Activated CD8-positive, alpha-beta memory T cell treated with anti-CD3 and anti-CD28 coated beads, Interleukin-2, amount 50 U/mL, for 48 hours (primary cell): ENCODE results near the gene ATP10A.
"Not testable (repeated sequence)": the region's sequence is repeated elsewhere in the genome, so short reads cannot be mapped to it uniquely, and the experiment has no call there.

Experiments used
- DNase-seq: peaks from one replicate; pipeline ENCODE4 v3.0.0-alpha.2; 2020

ATP10A gene

DNA sequence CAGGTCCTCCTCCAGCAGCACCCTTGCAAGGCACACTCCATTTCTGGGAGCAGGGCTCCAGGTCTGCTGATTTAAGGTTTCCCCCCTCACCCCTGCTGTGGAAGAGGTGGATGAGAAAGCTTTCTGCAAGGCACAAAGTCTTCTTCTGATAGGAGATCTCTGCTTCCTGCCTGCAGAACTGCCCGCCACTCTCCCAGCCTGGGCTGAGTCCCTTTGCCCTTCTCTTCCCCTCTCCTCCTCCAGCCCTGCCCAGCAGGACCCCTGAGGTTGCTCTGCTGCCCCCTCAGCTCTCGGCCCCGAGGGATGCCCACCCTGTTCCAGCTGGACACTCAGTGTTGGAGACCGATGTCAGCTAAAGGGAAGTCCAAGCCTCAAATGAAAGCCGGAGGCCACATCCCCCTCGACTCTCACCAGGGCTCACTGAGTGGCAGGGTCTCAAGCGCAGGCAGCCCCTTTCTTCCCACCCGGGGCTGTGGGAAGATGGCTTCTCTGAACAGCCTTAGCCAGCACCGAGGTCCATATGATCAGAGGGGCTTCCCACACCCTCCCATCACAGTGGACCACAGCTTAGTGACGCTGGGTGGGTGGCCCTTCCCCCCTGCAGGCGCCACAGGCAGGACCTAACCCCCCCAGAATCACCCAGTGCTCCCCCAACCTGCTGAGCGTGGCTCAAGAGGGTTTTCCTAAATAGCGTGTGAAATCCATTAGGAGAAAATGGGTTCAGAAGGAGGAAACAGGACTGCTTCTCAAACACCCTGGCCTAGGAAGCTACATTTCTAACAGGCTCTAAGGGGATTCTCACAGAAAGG, 4.0 kb downstream of the ATP10A start:
- no peak for DNase-seq

- not testable (repeated sequence) for DNase-seq
Measured at GRCh38 chr15:25856059-25856458, 7.1 kb downstream of the ATP10A start.

GRCh38 chr15:25852661-25853524, 10.2 kb downstream of the ATP10A start:
- DNase-seq = no peak

GRCh38 chr15:25852027-25852426, 11.1 kb downstream of the ATP10A start:
- no peak for DNase-seq

- DNase-seq = peak; percentile 84
Measured at GRCh38 chr15:25850154-25851111, 12.7 kb downstream of the ATP10A start.

DNA sequence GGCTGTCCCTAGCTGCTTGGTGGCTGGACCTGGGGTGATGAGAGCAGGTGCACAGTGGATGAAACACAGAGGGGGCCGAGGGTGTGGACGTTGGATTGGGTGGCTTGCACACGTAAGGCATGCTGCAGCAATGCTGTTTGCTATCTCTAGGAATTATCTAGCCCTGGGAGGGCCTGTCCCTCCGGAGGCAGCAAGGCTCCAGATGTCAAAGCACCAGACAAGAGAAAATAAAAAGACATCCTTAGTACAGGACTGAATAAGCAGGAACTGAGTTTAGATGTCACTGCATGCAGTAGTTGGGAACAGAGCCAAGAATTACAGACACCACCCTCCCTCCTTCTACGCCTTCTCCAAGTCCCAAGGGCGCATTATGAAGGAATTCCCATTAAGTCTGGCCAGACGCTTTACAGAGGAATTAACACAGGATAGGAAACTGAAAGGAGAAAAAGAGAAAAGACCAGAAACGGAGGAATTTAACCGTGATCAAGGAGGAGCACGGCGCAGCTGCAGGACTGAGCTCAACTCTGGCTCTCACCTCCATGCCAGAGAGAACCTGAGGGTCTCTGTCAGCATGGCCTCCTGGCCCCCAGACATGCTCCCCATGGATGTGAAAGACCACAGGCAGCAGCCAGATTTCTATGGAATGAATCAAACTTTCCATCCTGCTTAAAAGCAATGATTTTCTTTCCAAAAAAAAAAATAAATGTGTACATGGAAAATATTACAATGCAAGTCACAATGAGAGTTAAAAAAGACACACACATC, 13.8 kb downstream of the ATP10A start:
- no peak for DNase-seq

DNA sequence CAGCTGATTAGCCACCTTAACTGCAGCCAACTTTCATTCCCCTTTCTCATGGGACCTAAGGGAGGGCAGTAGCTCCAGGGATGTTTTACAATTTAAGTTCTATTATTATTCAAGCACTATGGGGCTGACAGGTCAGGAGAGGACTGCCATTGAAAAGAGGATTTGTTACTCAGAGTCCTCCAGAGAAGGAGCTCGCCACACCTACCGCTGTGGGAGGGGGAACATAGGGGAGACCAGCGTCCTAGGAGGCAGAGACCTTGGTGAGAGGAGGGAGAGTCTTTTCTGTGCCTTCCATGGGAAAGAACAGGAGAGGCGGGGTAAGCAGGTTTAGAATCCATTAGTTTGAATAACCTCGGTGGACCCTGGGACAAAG, 14.4 kb downstream of the ATP10A start:
- DNase-seq = no peak

GRCh38 chr15:25848325-25848724, 14.8 kb downstream of the ATP10A start:
- no peak for DNase-seq

DNA sequence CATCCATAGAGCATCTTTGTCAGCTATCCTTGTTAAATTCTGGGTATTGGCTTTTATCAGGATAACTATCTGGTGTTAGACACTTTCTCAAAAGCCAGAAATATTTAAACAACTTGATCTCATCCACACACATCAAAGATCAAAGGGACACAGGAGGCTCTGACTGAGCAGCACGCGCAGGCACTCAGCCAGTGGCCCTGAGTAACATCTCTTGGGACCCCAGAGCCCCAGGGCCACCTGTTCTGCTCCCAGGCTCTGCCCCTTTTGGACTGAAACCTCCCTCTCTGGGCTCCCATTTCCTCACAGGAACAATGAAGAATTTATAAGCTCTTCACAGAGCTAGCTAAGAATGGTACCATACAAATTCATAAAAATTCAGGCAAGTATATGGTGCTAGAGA, 16.1 kb downstream of the ATP10A start:
- no peak for DNase-seq

- peak; percentile 74 for DNase-seq
Measured at GRCh38 chr15:25846377-25846776, 16.8 kb downstream of the ATP10A start.

- DNase-seq = no peak
Measured at GRCh38 chr15:25844981-25845680, 18.0 kb downstream of the ATP10A start.

GRCh38 chr15:25844542-25844941, 18.6 kb downstream of the ATP10A start:
- DNase-seq = no peak

- no peak for DNase-seq
Measured at GRCh38 chr15:25844076-25844475, 19.1 kb downstream of the ATP10A start.

DNA sequence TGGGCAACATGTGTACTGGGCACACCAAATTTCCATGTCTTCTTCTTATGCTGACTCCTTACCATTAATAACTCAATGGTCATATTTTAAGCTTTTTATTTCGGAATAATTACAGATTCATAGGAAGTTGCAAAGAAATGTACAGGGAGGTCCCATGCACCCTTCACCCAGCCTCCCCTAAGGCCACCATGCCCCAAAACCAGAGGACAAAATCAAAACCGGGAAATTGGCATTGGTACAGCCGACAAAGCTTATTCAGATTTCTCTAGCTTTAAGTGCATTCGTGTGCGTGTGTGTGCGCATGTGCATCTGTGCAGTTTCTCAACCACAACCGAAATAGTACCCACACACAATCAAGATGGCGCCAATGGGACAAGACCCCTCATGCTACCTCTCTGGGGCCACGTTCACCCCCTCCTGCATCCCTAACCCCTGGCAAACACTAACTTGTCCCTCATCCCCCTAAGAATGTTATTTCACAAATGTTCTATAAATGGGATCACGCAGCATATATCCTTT, 23.4 kb downstream of the ATP10A start:
- DNase-seq = no peak

- no peak for DNase-seq
Measured at GRCh38 chr15:25838871-25839195, 24.3 kb downstream of the ATP10A start.

- no peak for DNase-seq
Measured at GRCh38 chr15:25838191-25838870, 24.8 kb downstream of the ATP10A start.

GRCh38 chr15:25832158-25832557, 31.0 kb downstream of the ATP10A start:
- DNase-seq = no peak

GRCh38 chr15:25830844-25831451, 32.2 kb downstream of the ATP10A start:
- no peak for DNase-seq

- no peak for DNase-seq
Measured at GRCh38 chr15:25829073-25829472, 34.1 kb downstream of the ATP10A start.

- no peak for DNase-seq
Measured at GRCh38 chr15:25825207-25825606, 37.9 kb downstream of the ATP10A start.
